Measurements from ENCODE around the gene PAPPA2.

PAPPA2 gene

DNA sequence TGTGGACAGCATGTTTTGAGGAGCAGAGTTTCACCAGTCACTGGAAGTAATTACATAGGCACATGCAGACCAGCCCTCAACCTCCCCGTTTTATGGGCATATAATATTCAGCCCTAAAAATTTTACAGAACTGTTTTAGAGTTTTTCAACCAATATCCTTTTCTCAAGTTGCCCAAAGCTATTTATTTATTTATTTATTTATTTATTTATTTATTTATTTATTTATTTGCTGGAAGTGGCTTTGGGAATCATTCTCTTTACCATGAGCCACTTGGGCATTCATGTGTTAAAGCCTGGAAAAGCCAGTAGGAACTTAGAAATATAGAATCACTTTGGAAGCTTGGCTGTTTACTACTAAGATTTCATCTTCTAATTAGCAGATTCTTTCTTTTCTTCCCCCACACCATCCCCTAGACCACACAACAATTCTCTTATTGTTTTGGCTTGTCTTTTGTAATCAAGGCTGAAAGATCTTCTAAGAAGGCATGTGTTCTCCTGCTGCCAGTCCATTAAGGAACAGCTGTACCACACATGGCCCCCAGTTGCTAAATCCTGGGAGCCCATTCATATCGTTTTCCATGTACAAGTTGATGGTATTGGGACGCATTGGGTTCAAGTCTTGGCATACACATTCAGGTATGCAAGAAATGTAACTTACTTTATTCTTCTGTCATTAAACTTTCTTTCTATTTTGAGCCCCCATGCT, 220.0 kb downstream of the PAPPA2 start:
- in situ Hi-C loops (cut with MboI; ENCODE audit: low sequenced_read_pairs): no loop called here

DNA sequence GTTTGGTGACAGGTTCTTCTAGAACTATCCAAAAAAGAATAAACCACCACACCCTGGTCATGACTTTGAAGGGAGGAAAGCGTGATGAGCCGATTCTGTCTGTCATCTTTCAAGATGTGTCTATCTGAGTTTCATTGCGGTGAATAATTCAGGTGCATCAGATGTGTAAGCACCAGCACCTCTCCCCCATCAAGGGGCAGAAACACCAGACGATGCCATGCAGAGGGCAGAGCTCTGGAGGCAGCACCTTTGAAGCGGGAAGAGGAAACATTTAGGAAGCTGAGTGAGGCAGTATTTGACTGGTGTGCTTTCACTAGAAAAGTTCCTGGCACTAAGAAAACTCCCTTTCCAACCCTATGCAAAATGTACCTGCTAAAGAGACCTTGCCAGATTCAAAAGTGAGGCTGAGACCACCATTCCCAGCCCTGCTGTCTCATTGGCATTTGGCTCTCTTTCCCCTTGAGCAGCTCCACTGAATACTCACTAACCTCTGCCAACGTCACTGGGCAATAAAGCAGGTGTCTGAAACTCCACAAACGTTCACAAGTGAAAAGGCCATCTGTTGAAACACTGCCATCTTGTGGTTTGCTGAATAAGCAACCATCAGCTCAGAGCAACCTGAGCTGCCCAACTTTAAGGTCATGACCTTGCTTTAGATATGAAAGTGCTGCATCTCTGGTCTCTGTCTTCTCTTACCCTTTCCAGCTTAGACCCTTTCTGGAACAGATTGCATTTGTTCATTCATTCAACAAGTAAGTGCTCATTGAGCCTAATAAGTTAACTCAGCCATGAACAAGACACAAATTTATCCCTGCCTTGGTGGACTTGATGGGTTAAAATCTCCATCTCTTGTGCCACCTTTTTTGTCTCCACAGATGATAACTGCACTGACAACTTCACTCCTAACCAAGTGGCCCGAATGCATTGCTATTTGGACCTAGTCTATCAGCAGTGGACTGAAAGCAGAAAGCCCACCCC, 228.6 kb downstream of the PAPPA2 start:
- in situ Hi-C loops (cut with MboI; ENCODE audit: low sequenced_read_pairs): no loop called here

- in situ Hi-C loops (cut with MboI; ENCODE audit: low sequenced_read_pairs): no loop called here
These were observed 229.5 kb downstream of the PAPPA2 start for GRCh38 chr1:176692431-176692830.

DNA sequence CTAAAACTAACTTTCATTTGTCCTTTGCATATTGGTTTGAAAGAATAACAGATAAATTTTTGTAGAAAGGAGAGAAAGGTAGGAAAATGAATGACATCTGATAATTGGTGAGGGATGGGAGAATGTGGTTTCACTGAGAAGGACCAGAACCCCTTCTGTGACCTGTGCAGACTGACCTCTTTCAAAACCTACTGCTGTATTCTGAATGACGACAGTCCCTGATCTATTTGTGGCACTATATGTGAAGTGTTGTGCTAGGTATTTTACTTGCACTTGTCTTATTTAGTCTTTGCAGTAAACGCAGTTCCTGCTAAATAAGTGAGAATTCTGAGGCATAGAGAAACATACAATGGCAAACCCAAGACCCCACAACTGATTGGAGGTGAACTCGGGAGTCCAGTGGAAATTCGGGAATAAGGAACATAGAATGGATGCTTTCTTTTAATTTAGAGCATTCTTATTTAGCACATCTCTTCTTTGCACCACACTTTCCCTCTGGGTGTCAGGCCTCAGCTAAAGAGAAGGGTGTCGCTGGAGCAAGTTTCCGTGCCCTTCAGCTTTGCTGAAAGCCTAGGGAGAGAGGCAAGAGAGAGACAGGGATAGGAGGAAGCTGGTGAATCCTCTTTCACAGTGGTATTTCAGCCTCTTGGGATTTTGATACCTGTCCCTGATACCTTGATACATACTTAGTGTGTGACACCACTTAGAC, 230.2 kb downstream of the PAPPA2 start:
- in situ Hi-C loops (cut with MboI; ENCODE audit: low sequenced_read_pairs): no loop called here

GRCh38 chr1:176693697-176694329, 230.8 kb downstream of the PAPPA2 start:
- in situ Hi-C loops (cut with MboI; ENCODE audit: low sequenced_read_pairs): no loop called here

- in situ Hi-C loops (cut with MboI; ENCODE audit: low sequenced_read_pairs): no loop called here
These were observed 231.7 kb downstream of the PAPPA2 start for GRCh38 chr1:176694713-176695112.

- in situ Hi-C loops (cut with MboI; ENCODE audit: low sequenced_read_pairs): no loop called here
These were observed 233.1 kb downstream of the PAPPA2 start for GRCh38 chr1:176696109-176696508.

DNA sequence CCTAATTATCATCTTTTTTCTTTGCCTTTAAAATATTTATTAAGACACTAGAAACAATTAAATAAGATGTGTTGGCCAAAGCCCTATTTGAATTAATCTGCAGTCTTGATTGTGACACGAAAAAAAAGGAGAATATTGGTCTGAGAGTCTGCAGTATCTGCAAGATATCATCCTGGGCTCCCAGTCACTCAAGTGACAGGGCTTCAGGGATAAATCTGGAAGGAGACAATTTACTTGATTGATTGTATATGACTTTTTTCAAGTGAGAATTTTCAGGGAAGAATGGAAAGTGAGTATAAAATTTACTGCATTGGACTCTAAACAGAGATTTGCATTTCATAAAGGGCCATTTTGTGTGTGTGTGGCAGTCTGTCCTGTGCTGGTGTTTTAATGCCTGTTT, 233.7 kb downstream of the PAPPA2 start:
- in situ Hi-C loops (cut with MboI; ENCODE audit: low sequenced_read_pairs): no loop called here

- in situ Hi-C loops (cut with MboI; ENCODE audit: low sequenced_read_pairs): no loop called here
These were observed 236.8 kb downstream of the PAPPA2 start for GRCh38 chr1:176699821-176700220.

GRCh38 chr1:176701151-176701866, 238.3 kb downstream of the PAPPA2 start:
- in situ Hi-C loops (cut with MboI; ENCODE audit: low sequenced_read_pairs): no loop called here

DNA sequence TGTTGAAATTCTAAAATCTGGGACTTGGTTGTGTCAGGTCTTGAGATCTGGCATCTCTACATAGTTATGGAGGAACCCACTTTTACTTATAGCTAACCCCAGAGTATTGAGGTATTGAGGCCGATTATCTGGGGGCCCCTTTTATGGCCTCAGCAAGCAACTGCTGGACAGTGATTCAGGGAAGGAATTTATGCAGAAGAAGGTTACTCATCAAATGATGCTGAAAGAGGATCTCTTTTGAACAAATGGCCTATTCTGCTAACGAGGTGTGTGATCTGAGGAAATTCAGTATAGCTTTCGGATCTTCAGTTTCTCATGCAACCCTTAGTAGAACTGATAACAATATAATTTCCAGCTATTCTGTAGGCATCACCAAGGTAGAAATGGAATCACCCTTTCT, 239.9 kb downstream of the PAPPA2 start:
- in situ Hi-C loops (cut with MboI; ENCODE audit: low sequenced_read_pairs): no loop called here

- in situ Hi-C loops (cut with MboI; ENCODE audit: low sequenced_read_pairs): no loop called here
These were observed 242.6 kb downstream of the PAPPA2 start for GRCh38 chr1:176705585-176705984.

GRCh38 chr1:176717066-176717750, 254.2 kb downstream of the PAPPA2 start:
- in situ Hi-C loops (cut with MboI; ENCODE audit: low sequenced_read_pairs): no loop called here

GRCh38 chr1:176719447-176719846, 256.5 kb downstream of the PAPPA2 start:
- in situ Hi-C loops (cut with MboI; ENCODE audit: low sequenced_read_pairs): no loop called here

DNA sequence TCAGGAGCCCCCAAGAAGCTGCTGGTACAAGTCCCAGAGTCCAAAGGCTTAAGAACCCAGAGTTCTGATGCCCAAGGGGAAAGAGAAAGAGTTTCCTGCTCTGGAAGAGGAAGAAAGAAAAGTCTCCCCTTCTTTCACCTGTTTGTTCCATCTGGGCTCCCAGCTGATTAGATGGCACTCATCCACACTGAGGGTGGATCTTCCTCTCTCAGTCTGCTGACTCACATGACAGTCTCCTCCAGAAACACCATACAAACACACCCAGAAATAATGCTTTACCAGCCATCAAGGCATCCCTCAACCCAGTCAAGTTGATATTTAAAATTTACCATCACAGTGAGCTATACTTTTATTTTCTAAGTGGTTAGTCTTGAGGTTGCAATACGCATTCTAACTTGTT, 257.9 kb downstream of the PAPPA2 start:
- in situ Hi-C loops (cut with MboI; ENCODE audit: low sequenced_read_pairs): no loop called here

DNA sequence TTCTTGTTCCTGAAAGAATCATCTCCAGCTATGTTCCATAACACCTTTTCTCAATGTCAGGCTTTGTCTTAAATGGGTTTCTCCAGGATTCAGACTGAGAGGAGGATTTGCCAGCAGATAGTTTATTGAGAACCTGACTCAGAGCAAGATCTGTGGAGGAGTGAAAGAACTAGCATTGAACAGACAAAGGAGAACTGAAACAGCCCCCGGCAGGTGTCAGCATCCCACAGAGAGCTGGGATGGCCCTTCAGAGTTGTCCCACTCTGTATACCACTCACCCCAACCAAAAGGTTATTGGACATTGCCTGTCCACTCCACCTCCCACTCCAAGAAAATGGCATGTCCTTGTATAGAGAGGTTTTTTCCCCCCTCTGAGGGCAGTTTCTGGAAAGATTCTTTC, 270.7 kb downstream of the PAPPA2 start:
- in situ Hi-C loops (cut with MboI; ENCODE audit: low sequenced_read_pairs): no loop called here

DNA sequence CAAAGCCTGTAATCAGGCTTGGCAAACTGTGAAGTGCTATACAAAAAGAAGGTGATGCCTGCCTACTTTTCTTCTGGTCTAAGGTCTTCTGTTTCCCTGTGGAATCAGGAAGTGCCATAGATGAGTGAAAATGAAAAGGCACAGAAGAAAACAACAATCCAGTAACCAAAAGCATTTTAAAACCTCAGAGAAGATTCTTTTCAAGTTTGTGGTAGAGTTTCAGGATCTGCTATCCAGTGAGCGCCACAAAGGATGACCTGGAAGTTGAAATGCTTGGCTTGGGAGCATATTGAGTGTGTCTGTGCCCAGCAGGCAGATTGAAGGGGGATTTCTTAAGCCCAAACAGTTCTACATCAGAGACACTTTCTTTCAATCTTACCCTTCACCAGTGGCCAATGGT, 272.2 kb downstream of the PAPPA2 start:
- in situ Hi-C loops (cut with MboI; ENCODE audit: low sequenced_read_pairs): no loop called here

DNA sequence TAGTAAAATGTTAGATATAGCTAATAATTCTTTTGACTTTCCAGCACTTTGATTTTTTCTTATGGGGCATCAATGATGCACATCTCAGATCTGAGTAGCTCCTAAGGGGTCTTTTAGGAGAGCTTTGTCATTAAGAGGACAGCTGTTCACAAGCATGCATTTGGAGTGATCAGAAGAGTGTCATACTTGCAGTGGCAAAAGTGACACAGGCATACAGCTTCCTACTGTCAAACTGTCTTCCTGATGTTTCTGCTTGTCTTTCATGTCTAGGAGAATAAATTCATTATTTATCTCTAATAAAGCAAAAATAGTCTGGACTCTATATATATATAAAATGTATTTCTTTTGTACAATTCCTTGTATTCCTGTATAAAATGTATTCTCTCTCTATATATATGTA, 273.0 kb downstream of the PAPPA2 start:
- in situ Hi-C loops (cut with MboI; ENCODE audit: low sequenced_read_pairs): no loop called here

DNA sequence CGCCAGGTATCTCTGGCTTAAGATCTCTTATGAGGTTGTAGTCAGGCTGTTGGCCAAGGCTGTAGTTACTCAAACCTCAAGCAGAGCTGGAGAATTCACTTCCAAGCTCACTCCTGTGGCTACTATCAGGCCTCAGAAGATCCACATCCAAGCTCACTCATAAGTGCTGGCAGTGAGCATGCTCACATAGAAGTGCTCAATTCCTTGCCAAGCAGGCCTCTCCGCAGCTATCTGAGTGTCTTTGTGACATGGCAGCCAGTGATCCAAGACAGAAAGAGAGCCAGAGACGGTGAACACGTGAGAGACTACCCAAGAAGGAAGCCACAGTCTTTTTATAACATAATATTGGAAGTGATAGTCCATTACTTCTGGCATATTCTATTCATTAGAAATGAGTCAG, 278.2 kb downstream of the PAPPA2 start:
- in situ Hi-C loops (cut with MboI; ENCODE audit: low sequenced_read_pairs): no loop called here

GRCh38 chr1:176742322-176742721, 279.3 kb downstream of the PAPPA2 start:
- in situ Hi-C loops (cut with MboI; ENCODE audit: low sequenced_read_pairs): no loop called here
